A549 treated with GW870086 at 1 μM for 4 hours (cell line): ENCODE measurements around the gene PTPRN2. TPM values are rescaled to one million over a fixed set of nuclear protein-coding genes. Genes with fewer than 3 reads are reported as not detected.

Experiments
- total RNA-seq: library from RNA; stranded (reverse); fragments of 200-300 nt; extraction: Qiagen RNA extraction; gene quantifications from 5 replicates; pipeline ENCODE4 v1.2.3, GENCODE V29; 2022; ENCODE audit warnings: low read depth

PTPRN2 gene
- total RNA-seq = 0.48 to 1.1 TPM (median 0.84 TPM) in 5 replicates

DNA sequence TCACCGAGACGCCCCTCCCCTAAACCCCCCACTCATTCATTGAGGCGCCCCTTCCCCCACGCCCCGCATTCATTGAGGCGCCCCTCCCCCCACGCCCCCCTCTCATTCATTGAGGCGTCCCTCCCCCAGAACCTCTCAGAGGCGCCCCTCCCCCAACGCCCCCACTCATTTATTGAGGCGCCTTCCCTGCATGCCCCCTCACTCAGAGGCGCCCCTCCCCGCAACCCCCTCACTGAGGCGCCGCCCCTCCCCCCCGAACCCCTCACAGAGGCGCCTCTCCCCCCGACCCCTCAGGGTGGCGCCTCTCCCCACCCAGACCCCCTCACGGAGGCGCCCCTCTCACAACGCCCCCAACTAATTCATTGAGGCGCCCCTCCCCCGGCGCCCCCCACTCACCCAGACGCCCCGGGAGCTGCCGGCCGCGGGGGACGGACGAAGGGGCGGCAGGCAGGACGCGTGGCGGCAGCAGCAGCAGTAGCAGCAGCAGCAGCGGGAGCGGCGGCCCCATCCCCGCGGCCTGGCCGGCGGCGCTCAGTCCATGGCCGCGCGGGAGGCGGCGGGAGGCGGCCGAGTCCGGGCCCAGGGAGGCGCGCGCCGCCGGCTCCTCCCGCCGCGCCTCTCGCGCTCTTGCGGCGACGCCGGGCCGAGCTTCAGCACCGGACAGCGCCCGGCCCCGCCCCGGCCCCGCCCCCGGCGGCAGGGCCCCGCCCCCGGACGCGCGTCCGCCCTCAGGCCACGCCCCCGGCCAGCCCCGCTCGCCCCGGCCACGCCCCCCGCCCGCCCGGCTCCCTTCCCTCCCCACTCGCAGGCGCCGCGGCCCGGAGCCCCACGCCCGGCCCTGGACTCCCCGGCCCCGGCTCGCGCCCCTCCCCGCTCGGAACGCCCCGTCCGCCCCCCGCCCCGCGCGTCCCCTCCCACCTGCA lies at the start of gene PTPRN2:
TSS of gene PTPRN2 (minus strand) at position 662 of the 923 bp plus-strand sequence.

Other genes starting within 250 kb of the PTPRN2 start
- gene NCAPG2, start 117.0 kb upstream of the PTPRN2 start, total RNA-seq = 30.9 to 41.6 TPM (median 37.8 TPM) in 5 replicates
- gene ESYT2, start 241.7 kb upstream of the PTPRN2 start, total RNA-seq = 72.9 to 94.3 TPM (median 88.0 TPM) in 5 replicates